Nephron progenitor cell (in vitro differentiated cells): ENCODE data around the gene ADAMTS7.
"Not testable (repeated sequence)": the region's sequence is repeated elsewhere in the genome, so short reads cannot be mapped to it uniquely, and the experiment has no call there.

ENCODE experiments used
- DNase-seq: peaks from one replicate; pipeline ENCODE4 v3.0.0; 2021
- H3K27ac Mint-ChIP-seq: 2 replicates; pipeline ENCODE4 v1.8.0; 2021; ENCODE audit warnings: mild to moderate bottlenecking, moderate library complexity, mixed read lengths
- H3K27me3 Mint-ChIP-seq: 2 replicates; pipeline ENCODE4 v1.8.0; 2021; ENCODE audit warnings: mild to moderate bottlenecking, low read depth, mixed read lengths; ENCODE audit not compliant: poor library complexity
- H3K36me3 Mint-ChIP-seq: 2 replicates; pipeline ENCODE4 v1.8.0; 2021; ENCODE audit warnings: low read depth, mixed read lengths
- H3K4me1 Mint-ChIP-seq: 2 replicates; pipeline ENCODE4 v1.8.0; 2021; ENCODE audit warnings: mixed read lengths
- H3K4me3 Mint-ChIP-seq: 2 replicates; pipeline ENCODE4 v1.8.0; 2021; ENCODE audit warnings: mild to moderate bottlenecking, moderate library complexity, mixed read lengths
- H3K9me3 Mint-ChIP-seq: 2 replicates; pipeline ENCODE4 v1.8.0; 2021; ENCODE audit warnings: mild to moderate bottlenecking, moderate library complexity, mixed read lengths
- TF ChIP-seq, protein P1 (sequence below): fragments of 200-600 bp; sonication (generic); IDR thresholded peaks from 2 replicates; pipeline ENCODE4 v1.5.0; 2021; ENCODE audit warnings: antibody characterized with exemption

Gene ADAMTS7

DNA sequence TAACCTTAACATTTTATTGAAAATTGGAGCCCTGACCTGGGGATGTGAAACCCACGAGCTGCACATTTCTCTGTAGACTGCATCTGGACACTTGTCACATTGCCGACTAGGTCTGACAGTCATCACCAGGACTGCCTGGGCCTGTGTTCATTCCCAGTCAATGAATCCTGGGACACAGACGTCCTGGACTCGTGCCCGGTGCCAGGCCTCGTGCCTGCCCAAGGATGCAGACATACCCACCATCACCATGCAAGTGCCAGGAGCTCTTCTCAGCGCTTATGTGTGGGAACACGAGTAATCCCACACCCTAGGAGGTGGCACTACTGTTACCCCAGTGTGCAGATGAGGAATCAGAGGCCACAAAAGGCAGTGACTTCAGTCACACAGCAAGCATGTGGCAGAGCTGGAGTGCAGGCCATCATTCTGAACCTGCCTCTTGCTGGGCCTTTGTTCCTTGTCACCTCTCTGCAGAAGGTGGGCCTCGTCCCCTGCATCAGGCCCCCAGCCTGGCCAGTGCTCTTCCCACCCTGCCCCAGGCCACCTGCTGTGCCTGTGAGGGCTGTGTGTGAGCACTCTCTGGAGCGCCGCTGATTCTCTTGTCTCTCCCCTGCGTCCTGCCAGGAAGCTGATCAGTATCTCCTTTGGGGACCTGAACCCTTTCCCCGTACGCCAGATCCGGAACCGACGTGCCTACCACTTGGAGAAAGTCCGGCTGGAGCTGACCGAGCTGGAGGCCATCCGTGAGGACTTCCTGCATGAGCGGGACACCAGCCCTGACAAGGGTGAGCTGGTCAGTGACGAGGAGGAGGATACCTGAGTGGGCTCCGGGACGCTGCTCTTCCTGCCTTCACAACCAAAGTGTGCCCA is 58.5 kb downstream of the ADAMTS7 start:
- peaks cover 33% of the 10 kb centered on the region for H3K4me1 Mint-ChIP-seq
- TF ChIP-seq, protein P1, sequence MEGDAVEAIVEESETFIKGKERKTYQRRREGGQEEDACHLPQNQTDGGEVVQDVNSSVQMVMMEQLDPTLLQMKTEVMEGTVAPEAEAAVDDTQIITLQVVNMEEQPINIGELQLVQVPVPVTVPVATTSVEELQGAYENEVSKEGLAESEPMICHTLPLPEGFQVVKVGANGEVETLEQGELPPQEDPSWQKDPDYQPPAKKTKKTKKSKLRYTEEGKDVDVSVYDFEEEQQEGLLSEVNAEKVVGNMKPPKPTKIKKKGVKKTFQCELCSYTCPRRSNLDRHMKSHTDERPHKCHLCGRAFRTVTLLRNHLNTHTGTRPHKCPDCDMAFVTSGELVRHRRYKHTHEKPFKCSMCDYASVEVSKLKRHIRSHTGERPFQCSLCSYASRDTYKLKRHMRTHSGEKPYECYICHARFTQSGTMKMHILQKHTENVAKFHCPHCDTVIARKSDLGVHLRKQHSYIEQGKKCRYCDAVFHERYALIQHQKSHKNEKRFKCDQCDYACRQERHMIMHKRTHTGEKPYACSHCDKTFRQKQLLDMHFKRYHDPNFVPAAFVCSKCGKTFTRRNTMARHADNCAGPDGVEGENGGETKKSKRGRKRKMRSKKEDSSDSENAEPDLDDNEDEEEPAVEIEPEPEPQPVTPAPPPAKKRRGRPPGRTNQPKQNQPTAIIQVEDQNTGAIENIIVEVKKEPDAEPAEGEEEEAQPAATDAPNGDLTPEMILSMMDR, result no peak
- no peak overlapping the region for H3K4me3 Mint-ChIP-seq
- peaks cover 20% of the 10 kb centered on the region for H3K27me3 Mint-ChIP-seq
- no peak overlapping the region for H3K27ac Mint-ChIP-seq
- H3K9me3 Mint-ChIP-seq, result no peaks in the 10 kb centered on the region
- no peaks in the 10 kb centered on the region for H3K36me3 Mint-ChIP-seq
- peak; percentile 0 for DNase-seq

DNA sequence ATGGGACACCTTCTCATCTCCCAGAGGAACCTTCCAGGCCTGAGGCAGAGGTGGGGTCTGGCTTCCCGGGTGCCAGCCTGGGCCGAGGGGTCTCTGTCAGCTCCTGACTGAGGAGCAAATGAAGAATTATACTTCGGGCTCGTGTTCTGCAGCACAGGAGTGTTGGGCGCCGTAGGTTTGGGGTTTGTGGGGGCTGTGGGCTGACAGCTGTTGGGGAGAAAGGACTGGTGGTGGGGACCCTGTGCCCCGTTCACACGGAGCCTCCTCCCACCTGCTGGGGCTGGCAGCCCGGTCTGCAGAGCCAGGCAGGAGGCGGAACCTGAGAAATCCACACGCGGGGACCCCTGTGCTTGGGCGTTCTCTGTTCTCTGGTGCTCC is 59.7 kb downstream of the ADAMTS7 start:
- TF ChIP-seq, protein P1, result no peak
- no peaks in the 10 kb centered on the region for H3K36me3 Mint-ChIP-seq
- no peaks in the 10 kb centered on the region for H3K9me3 Mint-ChIP-seq
- no peak for DNase-seq
- H3K4me3 Mint-ChIP-seq, result no peak overlapping the region
- H3K4me1 Mint-ChIP-seq, result peaks cover 23% of the 10 kb centered on the region
- H3K27ac Mint-ChIP-seq, result no peak overlapping the region
- peaks cover 17% of the 10 kb centered on the region for H3K27me3 Mint-ChIP-seq

DNA sequence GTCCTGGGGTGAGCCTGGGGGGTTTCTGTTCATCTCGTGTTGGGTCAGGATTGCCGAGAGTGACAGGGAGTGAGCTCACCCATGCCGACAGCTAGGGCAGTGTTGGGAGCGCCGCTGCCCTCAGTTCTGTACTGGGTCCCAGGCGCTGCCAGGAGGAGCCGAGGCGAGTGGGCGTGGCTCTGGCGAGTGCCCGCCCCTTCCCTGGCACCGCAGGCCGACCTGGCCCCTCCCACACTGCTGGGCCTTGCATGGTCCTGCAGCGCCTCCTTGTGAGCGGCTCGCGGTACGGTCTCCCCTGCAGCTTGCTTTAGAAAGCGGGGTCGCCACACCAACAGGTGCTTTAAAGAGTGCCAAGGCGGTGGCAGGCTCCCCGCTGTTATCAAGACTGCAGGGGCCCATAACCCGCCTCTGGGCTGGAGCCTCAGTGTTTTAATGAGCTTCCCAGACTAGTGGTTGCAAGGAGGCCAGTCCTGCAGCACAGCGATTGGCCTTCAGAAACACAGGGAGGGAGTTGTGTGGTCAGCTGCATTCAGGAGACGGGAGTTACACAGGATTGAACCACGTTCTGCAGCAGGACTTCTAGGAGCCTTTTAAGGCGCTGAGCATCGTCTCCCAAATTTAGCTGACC is 60.2 kb downstream of the ADAMTS7 start:
- H3K36me3 Mint-ChIP-seq, H3K27ac Mint-ChIP-seq, H3K9me3 Mint-ChIP-seq: not testable (repeated sequence)
- peak overlapping the region; percentile 56 for H3K4me3 Mint-ChIP-seq
- peaks cover 17% of the 10 kb centered on the region for H3K27me3 Mint-ChIP-seq
- TF ChIP-seq, protein P1, result peak; percentile 80
- DNase-seq, result peak; percentile 98
- H3K4me1 Mint-ChIP-seq, result peaks cover 20% of the 10 kb centered on the region

DNA sequence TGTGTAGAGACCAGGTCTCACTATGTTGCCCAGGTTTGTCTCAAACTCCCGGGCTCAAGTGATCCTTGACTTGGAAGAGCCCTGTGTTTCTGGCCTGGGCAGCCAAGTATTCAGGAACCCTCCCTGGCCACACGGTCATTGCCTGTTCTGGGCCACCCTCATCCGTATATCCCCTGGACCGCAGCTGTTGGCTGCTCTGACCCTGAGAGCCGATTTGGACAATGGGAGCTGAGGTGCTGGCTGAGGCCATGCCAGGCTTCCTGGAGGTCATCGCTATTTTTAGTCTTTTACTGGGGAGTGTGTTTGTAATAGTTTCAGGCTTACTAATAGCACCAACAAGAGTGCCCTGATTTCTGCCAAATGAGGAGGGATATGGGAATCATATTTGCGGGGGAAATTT is 60.7 kb downstream of the ADAMTS7 start:
- no peaks in the 10 kb centered on the region for H3K36me3 Mint-ChIP-seq
- peak overlapping the region; percentile 56 for H3K4me3 Mint-ChIP-seq
- H3K27ac Mint-ChIP-seq, result no peak overlapping the region
- H3K27me3 Mint-ChIP-seq, result peaks cover 17% of the 10 kb centered on the region
- no peak for DNase-seq
- peaks cover 16% of the 10 kb centered on the region for H3K4me1 Mint-ChIP-seq
- TF ChIP-seq, protein P1, result no peak
- H3K9me3 Mint-ChIP-seq, result no peaks in the 10 kb centered on the region

DNA sequence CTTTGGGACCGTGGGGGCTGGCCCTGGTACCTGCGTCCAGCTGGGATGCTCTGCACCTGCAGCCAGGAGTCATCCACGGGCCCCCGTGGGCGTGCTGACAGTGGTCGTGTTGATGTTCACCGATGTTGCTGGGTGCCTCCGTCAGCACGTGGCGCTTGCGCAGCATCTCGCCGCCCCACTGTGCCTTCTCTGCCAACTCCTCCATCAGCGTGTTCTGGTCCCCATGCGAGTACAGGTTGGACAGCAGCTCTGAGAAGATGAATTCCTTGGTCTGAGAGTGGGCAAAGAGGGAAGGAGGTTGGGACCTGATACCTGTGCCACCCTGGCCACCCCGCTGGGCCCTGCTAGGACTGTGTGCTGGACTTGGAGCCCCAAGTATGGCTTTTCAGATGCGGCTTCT is 61.4 kb downstream of the ADAMTS7 start:
- Mint-ChIP-seq H3K4me3 (no peak overlapping the region), H3K27ac (no peak overlapping the region), H3K27me3 (peaks cover 17% of the 10 kb centered on the region), H3K36me3 (no peaks in the 10 kb centered on the region), H3K9me3 (no peaks in the 10 kb centered on the region), H3K4me1 (peaks cover 16% of the 10 kb centered on the region)
- TF ChIP-seq, protein P1, result no peak
- no peak for DNase-seq

DNA sequence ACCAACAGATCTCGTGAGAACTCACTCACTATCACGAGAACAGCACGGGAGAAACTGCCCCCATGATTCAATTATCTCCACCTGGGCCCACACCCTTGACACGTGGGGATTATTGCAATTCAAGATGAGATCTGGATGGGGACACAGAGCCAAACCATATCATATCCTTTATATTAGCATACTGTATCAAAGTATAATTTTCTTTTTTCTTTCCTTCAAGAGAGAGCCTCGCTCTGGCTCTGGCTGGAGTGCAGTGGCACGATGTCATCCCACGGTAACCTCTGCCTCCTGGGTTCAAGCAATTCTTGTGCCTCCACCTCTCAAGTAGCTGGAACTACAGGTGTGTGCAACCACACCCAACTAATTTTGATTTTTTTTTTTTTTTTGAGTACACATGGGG is 63.4 kb downstream of the ADAMTS7 start:
- not testable (repeated sequence) for DNase-seq, H3K4me1 Mint-ChIP-seq, H3K27ac Mint-ChIP-seq, H3K9me3 Mint-ChIP-seq, H3K4me3 Mint-ChIP-seq, H3K36me3 Mint-ChIP-seq
- H3K27me3 Mint-ChIP-seq, result peaks cover 17% of the 10 kb centered on the region

DNA sequence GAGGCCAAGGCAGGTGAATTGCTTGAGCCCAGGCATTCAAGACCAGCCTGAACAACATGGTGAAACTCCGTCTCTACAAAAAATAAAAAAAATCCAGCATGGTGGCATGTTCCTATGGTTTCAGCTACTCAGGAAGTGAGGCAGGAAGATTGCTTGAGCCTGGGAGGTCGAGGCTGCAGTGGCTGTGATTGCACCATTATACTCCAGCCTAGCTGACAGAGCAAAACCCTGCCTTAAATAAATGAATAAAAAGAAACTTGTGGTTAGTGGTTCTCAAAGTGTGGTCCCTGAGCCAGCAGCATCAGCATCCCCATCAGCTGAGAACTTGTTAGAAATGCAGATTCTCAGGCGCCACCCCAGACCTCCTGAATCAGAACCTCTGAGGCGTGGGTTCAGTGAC is 69.6 kb downstream of the ADAMTS7 start:
- not testable (repeated sequence) for H3K4me1 Mint-ChIP-seq, H3K4me3 Mint-ChIP-seq, H3K36me3 Mint-ChIP-seq, H3K27ac Mint-ChIP-seq, H3K9me3 Mint-ChIP-seq, DNase-seq
- H3K27me3 Mint-ChIP-seq, result peaks cover 21% of the 10 kb centered on the region
